ENCODE results near the gene ARHGAP15. TPM values are rescaled to one million over a fixed set of nuclear protein-coding genes. Genes with fewer than 3 reads are reported as not detected.
A peak's percentile ranks its signal among the peaks of the same experiment; 100 is the strongest.

ARHGAP15 gene
- polyA plus RNA-seq, 6 donors from 2014 or later, result 183 to 264 (median 210) TPM

GRCh38 chr2:143668234-143668633 lies 539.0 kb downstream of the ARHGAP15 start:
- H3K36me3 Mint-ChIP-seq, result peaks cover 5% of the 10 kb centered on the region in 2 donors
- peaks cover 0 to 4% (median 0%) of the 10 kb centered on the region in 7 donors for H3K9me3 Mint-ChIP-seq

DNA sequence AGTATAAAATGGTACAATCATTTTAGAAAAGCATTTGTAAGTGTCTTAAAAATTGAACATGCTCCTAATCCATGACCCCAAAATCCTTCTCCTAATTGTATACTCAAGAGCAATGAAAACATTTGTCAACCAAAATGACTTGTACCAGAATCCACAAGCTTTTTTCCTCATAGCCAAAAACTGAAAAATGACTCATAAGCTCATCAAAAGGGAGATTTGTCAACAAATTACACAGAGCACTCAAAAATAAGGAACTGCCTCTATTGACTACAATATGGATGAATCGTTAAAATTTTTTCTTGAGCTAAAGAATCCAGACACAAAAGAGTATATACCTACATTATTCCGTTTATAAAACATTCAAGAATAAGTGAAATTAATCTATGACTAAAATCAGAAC lies 544.8 kb downstream of the ARHGAP15 start:
- Mint-ChIP-seq H3K4me3 (no peak overlapping the region), H3K9me3 (no peaks in the 10 kb centered on the region), H3K36me3 (peaks cover 18 to 23% of the 10 kb centered on the region in 2 donors), H3K27me3 (no peaks in the 10 kb centered on the region), H3K27ac (peak overlapping the region in 1 of 6 donors; percentile 10), H3K4me1 (peaks cover 9 to 16% (median 16%) of the 10 kb centered on the region in 3 donors)
- no peak for ATAC-seq (ENCODE audit: low read depth in 2 of 2)
- DNase-seq, result no peak

More at GRCh38 chr2:143668234-143668633, 539.0 kb downstream of the ARHGAP15 start:
- DNase-seq (no peak), ATAC-seq (ENCODE audit: low read depth in 2 of 2) (no peak)
- Mint-ChIP-seq H3K27ac (peak overlapping the region in 2 of 6 donors; percentile 1 to 64), H3K4me1 (peaks cover 0 to 8% (median 0%) of the 10 kb centered on the region in 3 donors), H3K4me3 (no peak overlapping the region), H3K27me3 (no peaks in the 10 kb centered on the region)

- Mint-ChIP-seq H3K4me3 (no peak overlapping the region), H3K36me3 (peaks cover 18 to 22% of the 10 kb centered on the region in 2 donors), H3K4me1 (peaks cover 12 to 20% (median 13%) of the 10 kb centered on the region in 3 donors), H3K9me3 (no peaks in the 10 kb centered on the region), H3K27me3 (no peaks in the 10 kb centered on the region), H3K27ac (no peak overlapping the region)
- DNase-seq (no peak), ATAC-seq (ENCODE audit: low read depth in 2 of 2) (no peak)
Measured at GRCh38 chr2:143675021-143675420, 545.8 kb downstream of the ARHGAP15 start.

DNA sequence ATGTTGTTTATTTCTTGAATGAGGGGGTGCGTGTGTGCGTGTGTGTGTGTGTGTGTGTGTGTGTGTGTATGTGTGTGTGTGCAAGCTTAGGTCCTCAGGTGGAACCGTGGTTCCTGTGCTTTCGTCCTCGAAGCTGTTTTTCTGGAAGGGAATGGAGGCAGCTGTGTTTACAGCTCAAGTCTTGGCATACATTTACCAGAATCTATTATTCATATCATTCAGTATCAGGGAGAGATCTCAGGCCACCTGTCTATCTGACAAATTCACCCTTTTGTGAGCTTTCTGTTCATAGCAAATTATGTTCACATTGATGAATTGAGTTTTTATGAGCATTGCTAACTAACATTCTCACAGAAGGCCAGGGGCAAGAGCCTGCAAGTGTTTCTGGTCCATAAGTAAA lies 550.4 kb downstream of the ARHGAP15 start:
- peaks cover 8 to 20% (median 14%) of the 10 kb centered on the region in 3 donors for H3K4me1 Mint-ChIP-seq
- ATAC-seq (ENCODE audit: low read depth in 2 of 2) (no peak), DNase-seq (no peak)
- no peaks in the 10 kb centered on the region for H3K9me3 Mint-ChIP-seq
- no peak overlapping the region for H3K4me3 Mint-ChIP-seq
- peaks cover 11 to 12% of the 10 kb centered on the region in 2 donors for H3K36me3 Mint-ChIP-seq
- peak overlapping the region in 2 of 6 donors; percentile 61 to 69 for H3K27ac Mint-ChIP-seq
- no peaks in the 10 kb centered on the region for H3K27me3 Mint-ChIP-seq

GRCh38 chr2:143680885-143681405 lies 551.7 kb downstream of the ARHGAP15 start:
- no peaks in the 10 kb centered on the region for H3K27me3 Mint-ChIP-seq
- H3K36me3 Mint-ChIP-seq, result peaks cover 3 to 8% of the 10 kb centered on the region in 2 donors
- DNase-seq (no peak), ATAC-seq (ENCODE audit: low read depth in 2 of 2) (no peak)
- no peak overlapping the region for H3K4me3 Mint-ChIP-seq
- no peaks in the 10 kb centered on the region for H3K9me3 Mint-ChIP-seq
- peaks cover 7 to 14% (median 11%) of the 10 kb centered on the region in 3 donors for H3K4me1 Mint-ChIP-seq
- no peak overlapping the region for H3K27ac Mint-ChIP-seq

GRCh38 chr2:143682436-143683055 lies 553.3 kb downstream of the ARHGAP15 start:
- peaks cover 0 to 9% (median 7%) of the 10 kb centered on the region in 3 donors for H3K4me1 Mint-ChIP-seq

GRCh38 chr2:143683977-143684376 lies 554.8 kb downstream of the ARHGAP15 start:
- Mint-ChIP-seq H3K27ac (no peak overlapping the region), H3K4me3 (no peak overlapping the region), H3K4me1 (peaks cover 0 to 8% (median 4%) of the 10 kb centered on the region in 3 donors), H3K27me3 (no peaks in the 10 kb centered on the region), H3K36me3 (peaks cover 0 to 4% of the 10 kb centered on the region in 2 donors), H3K9me3 (no peaks in the 10 kb centered on the region)
- DNase-seq (no peak), ATAC-seq (ENCODE audit: low read depth in 2 of 2) (no peak)

More at GRCh38 chr2:143682436-143683055, 553.3 kb downstream of the ARHGAP15 start:
- no peaks in the 10 kb centered on the region for H3K27me3 Mint-ChIP-seq
- no peak for ATAC-seq (ENCODE audit: low read depth in 2 of 2)
- no peaks in the 10 kb centered on the region for H3K9me3 Mint-ChIP-seq
- H3K27ac Mint-ChIP-seq, result peak overlapping the region in 1 of 6 donors; percentile 4
- H3K36me3 Mint-ChIP-seq, result peaks cover 0 to under 1% of the 10 kb centered on the region in 2 donors
- DNase-seq, result no peak
- H3K4me3 Mint-ChIP-seq, result no peak overlapping the region

- Mint-ChIP-seq H3K4me1 (peaks cover 0 to 5% (median 0%) of the 10 kb centered on the region in 3 donors), H3K4me3 (no peak overlapping the region), H3K36me3 (peaks cover 0 to 4% of the 10 kb centered on the region in 2 donors), H3K9me3 (no peaks in the 10 kb centered on the region), H3K27ac (peak overlapping the region in 1 of 6 donors; percentile 22), H3K27me3 (no peaks in the 10 kb centered on the region)
- ATAC-seq (ENCODE audit: low read depth in 2 of 2) (no peak), DNase-seq (no peak)
Measured at GRCh38 chr2:143684551-143685320, 555.5 kb downstream of the ARHGAP15 start.

DNA sequence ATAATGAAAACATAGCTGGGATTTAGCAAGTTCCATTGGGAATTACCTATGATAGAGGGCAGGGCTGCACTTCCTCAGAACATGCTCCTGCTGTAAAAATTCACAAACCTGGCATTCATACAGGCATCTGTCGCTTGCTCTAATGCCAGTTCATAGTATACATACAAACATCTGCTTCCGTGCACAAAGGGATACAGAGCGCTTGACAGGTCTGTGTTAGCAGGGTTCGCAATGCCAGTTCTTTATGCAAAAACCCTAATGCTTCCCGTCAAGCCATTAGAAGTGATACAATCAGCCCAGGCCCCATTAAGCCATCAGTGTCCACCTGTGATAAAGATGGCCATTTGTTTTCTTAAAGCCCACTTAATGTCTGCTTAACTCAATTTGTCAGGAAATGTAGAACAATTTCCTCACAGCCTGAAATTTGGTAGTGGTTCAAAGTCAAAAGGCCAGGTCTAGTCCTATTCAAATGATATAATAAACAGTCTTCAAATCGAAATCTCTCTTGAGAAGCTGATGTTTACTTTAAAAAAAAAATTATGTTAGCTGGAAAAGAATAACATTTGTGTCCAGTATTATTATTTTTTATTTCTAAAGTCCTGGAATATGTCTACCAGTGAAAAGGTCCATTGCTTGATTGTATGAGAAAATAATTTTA lies 556.3 kb downstream of the ARHGAP15 start:
- H3K36me3 Mint-ChIP-seq, result peaks cover 0 to 4% of the 10 kb centered on the region in 2 donors
- no peak overlapping the region for H3K4me3 Mint-ChIP-seq
- no peaks in the 10 kb centered on the region for H3K27me3 Mint-ChIP-seq
- no peaks in the 10 kb centered on the region for H3K9me3 Mint-ChIP-seq
- no peak for DNase-seq
- no peak for ATAC-seq (ENCODE audit: low read depth in 2 of 2)
- peaks cover 0 to 5% (median 0%) of the 10 kb centered on the region in 3 donors for H3K4me1 Mint-ChIP-seq
- H3K27ac Mint-ChIP-seq, result no peak overlapping the region

DNA sequence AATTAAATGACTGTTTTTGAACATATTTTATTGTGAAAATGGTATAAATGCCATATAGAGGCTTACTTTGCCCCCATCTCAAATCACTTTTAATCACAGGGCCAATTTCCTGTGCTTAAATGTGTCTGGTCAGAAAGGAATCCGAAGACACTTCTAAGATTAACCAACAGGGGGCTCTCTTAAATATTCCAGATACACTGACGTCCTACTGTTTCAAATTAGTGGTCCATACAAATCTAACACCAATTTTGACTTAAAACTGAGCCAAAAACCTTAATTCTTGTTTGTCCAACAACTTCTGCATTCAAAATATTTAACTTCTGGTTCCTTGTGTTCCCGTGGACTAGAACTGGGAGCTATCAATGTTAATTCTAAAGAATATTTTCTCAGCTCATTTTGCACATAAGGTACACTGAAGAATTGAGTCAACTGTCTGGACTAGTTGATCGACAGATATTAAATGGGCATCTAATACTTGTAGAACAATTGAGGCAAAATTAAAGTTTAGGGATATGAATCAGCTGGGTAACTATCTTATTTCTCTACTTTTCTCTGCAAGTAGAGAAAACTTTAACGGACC lies 557.5 kb downstream of the ARHGAP15 start:
- Mint-ChIP-seq H3K9me3 (no peaks in the 10 kb centered on the region), H3K4me1 (peaks cover 0 to 5% (median 0%) of the 10 kb centered on the region in 3 donors), H3K27me3 (no peaks in the 10 kb centered on the region), H3K36me3 (peaks cover 0 to 13% of the 10 kb centered on the region in 2 donors), H3K4me3 (no peak overlapping the region), H3K27ac (peak overlapping the region in 2 of 6 donors; percentile 64 to 74)
- peak; percentile 3 for DNase-seq
- no peak for ATAC-seq (ENCODE audit: low read depth in 2 of 2)

GRCh38 chr2:143688248-143688647 lies 559.0 kb downstream of the ARHGAP15 start:
- H3K36me3 Mint-ChIP-seq, result peaks cover 0 to 28% of the 10 kb centered on the region in 2 donors
- no peak for ATAC-seq (ENCODE audit: low read depth in 2 of 2)
- H3K4me1 Mint-ChIP-seq, result peaks cover 0 to 3% (median 0%) of the 10 kb centered on the region in 3 donors
- peak overlapping the region in 1 of 6 donors; percentile 75 for H3K27ac Mint-ChIP-seq
- H3K27me3 Mint-ChIP-seq, result no peaks in the 10 kb centered on the region
- no peak for DNase-seq
- H3K4me3 Mint-ChIP-seq, result no peak overlapping the region
- no peaks in the 10 kb centered on the region for H3K9me3 Mint-ChIP-seq

DNA sequence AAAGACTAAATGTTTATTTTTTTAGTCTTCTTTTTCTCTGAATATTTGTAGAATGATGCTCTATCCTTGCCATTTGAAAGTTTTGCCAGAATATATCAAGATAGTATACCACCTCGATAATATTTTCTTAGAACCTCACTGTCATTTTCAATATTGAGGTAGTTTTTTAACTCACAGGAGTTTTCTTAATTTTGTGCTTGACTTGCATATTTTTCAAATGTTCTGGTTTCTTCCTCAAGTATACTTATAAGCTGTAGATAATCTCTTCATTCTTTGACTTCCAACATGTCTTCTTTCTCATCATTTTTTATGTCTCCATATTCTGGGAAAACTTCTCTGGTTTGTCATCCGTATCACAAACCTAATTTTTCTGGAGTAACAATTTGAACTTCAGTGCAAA lies 559.6 kb downstream of the ARHGAP15 start:
- H3K9me3 Mint-ChIP-seq, result no peaks in the 10 kb centered on the region
- H3K4me1 Mint-ChIP-seq, result peaks cover 0 to 3% (median 0%) of the 10 kb centered on the region in 3 donors
- no peak overlapping the region for H3K4me3 Mint-ChIP-seq
- ATAC-seq (ENCODE audit: low read depth in 2 of 2) (no peak), DNase-seq (no peak)
- peaks cover 0 to 30% of the 10 kb centered on the region in 2 donors for H3K36me3 Mint-ChIP-seq
- no peak overlapping the region for H3K27ac Mint-ChIP-seq
- no peaks in the 10 kb centered on the region for H3K27me3 Mint-ChIP-seq

- Mint-ChIP-seq H3K27ac (no peak overlapping the region), H3K9me3 (no peaks in the 10 kb centered on the region), H3K36me3 (peaks cover 0 to 30% of the 10 kb centered on the region in 2 donors), H3K27me3 (no peaks in the 10 kb centered on the region), H3K4me1 (peaks cover 0 to 3% (median 0%) of the 10 kb centered on the region in 3 donors), H3K4me3 (no peak overlapping the region)
- ATAC-seq (ENCODE audit: low read depth in 2 of 2) (no peak), DNase-seq (no peak)
Measured at GRCh38 chr2:143689541-143689940, 560.3 kb downstream of the ARHGAP15 start.
